B cell (primary cell): ENCODE results near the gene FAM120B. TPM values are rescaled to one million over a fixed set of nuclear protein-coding genes. Genes with fewer than 3 reads are reported as not detected.
A peak's percentile ranks its signal among the peaks of the same experiment; 100 is the strongest.

Source experiments
- ATAC-seq: fragments of 200-7000 bp; cut with Tn5 transposase; one replicate; pipeline ENCODE4 v1.10.0; 2021; ENCODE audit warnings: low read depth, mild to moderate bottlenecking, moderate number of reproducible peaks, moderate library complexity
- CTCF ChIA-PET: fragments of 350-600 bp; sonication (Branson Sonifier 250); formaldehyde crosslinking; loops from one replicate; lab custom pipeline; 2021; ENCODE audit warnings: antibody characterized with exemption, inconsistent platforms; lab: Charles Lee
- POLR2A ChIA-PET: fragments of 350-600 bp; sonication (Branson Sonifier 250); formaldehyde crosslinking; loops from one replicate; lab custom pipeline; 2021; ENCODE audit warnings: antibody characterized with exemption; lab: Charles Lee
- DNase-seq: peaks from one replicate; pipeline ENCODE4 v3.0.0; 2013
- H2AFZ ChIP-seq: 2 replicates; pipeline ENCODE4 v1.6.1; 2012; ENCODE audit warnings: mild to moderate bottlenecking, low read depth, low read length; ENCODE audit not compliant: insufficient read depth, poor library complexity, severe bottlenecking
- H3K27ac ChIP-seq, 2 donors: 1 replicate in 1 of 2; 2 replicates in 1 of 2; pipeline ENCODE4 v1.5.1; 2012 to 2013; ENCODE audit warnings: low read length in 2 of 2, mild to moderate bottlenecking in 2 of 2, moderate library complexity in 1 of 2
- H3K27me3 ChIP-seq, 4 experiments: fragments of 200-600 bp in 1 of 4; sonication (generic) in 1 of 4; replicated peaks in 1 of 4; 1 replicate in 2 of 4; 2 replicates in 2 of 4; pipeline versions ENCODE4 v1.6.1 to v1.7.0; 2013 to 2016; ENCODE audit warnings: low read length in 3 of 4, mild to moderate bottlenecking in 2 of 4, mixed read lengths in 1 of 4, moderate library complexity in 1 of 4; ENCODE audit not compliant: insufficient read depth in 4 of 4, control insufficient read depth in 3 of 4; ENCODE audit errors: control extremely low read depth in 1 of 4
- H3K36me3 ChIP-seq, 2 experiments: replicated peaks in 1 of 2; 1 replicate in 1 of 2; 2 replicates in 1 of 2; pipeline versions ENCODE4 v1.6.1 to v1.7.1; 2013; ENCODE audit warnings: low read length in 1 of 2; ENCODE audit not compliant: insufficient read depth in 2 of 2, control insufficient read depth in 1 of 2; ENCODE audit errors: control extremely low read depth in 1 of 2, extremely low read depth in 1 of 2
- H3K4me1 ChIP-seq, 2 donors: fragments of 200-600 bp in 1 of 2; sonication (generic) in 1 of 2; 1 replicate in 1 of 2; 2 replicates in 1 of 2; pipeline versions ENCODE4 v1.5.1 to v1.6.1; 2013 to 2017; ENCODE audit warnings: low read length in 2 of 2; ENCODE audit not compliant: control insufficient read depth in 2 of 2, insufficient read depth in 2 of 2
- H3K4me2 ChIP-seq: replicated peaks from 2 replicates; pipeline ENCODE3; 2012; ENCODE audit warnings: mild to moderate bottlenecking, low read depth, low read length; ENCODE audit not compliant: poor library complexity, severe bottlenecking
- H3K4me3 ChIP-seq, 5 experiments: fragments of 200-600 bp in 1 of 5; sonication (generic) in 1 of 5; 1 replicate in 3 of 5; 2 replicates in 2 of 5; pipeline versions ENCODE4 v1.5.1 to v1.7.0; 2011 to 2016; ENCODE audit warnings: low read length in 4 of 5, mild to moderate bottlenecking in 4 of 5, low read depth in 2 of 5, control low read depth in 1 of 5, moderate library complexity in 1 of 5; ENCODE audit not compliant: insufficient read depth in 1 of 5; ENCODE audit errors: control extremely low read depth in 1 of 5, extremely low read depth in 1 of 5
- H3K79me2 ChIP-seq: fragments of 200-600 bp; sonication (generic); one replicate; pipeline ENCODE4 v1.6.0; 2016; ENCODE audit warnings: low read length; ENCODE audit not compliant: control insufficient read depth, insufficient read depth
- H3K9ac ChIP-seq: fragments of 200-600 bp; sonication (generic); 2 replicates; pipeline ENCODE4 v1.6.1; 2017; ENCODE audit warnings: mild to moderate bottlenecking, low read length, moderate library complexity
- H3K9me3 ChIP-seq, 3 donors: one replicate each; pipeline versions ENCODE4 v1.6.1 to v1.7.1; 2013; ENCODE audit warnings: low read length in 2 of 3; ENCODE audit not compliant: control insufficient read depth in 2 of 3, insufficient read depth in 1 of 3; ENCODE audit errors: control extremely low read depth in 1 of 3
- H4K20me1 ChIP-seq: 2 replicates; pipeline ENCODE4 v1.6.0; 2012; ENCODE audit warnings: mild to moderate bottlenecking, low read length; ENCODE audit not compliant: insufficient read depth, control insufficient read depth, poor library complexity, severe bottlenecking
- H3K27ac Mint-ChIP-seq: one replicate; pipeline ENCODE4 v1.8.0; 2021; ENCODE audit warnings: mixed read lengths
- H3K27me3 Mint-ChIP-seq: one replicate; pipeline ENCODE4 v1.8.0; 2021; ENCODE audit warnings: mixed read lengths
- H3K4me1 Mint-ChIP-seq: one replicate; pipeline ENCODE4 v1.8.0; 2021; ENCODE audit warnings: mixed read lengths
- H3K4me3 Mint-ChIP-seq: one replicate; pipeline ENCODE4 v1.8.0; 2021; ENCODE audit warnings: mixed read lengths
- H3K9me3 Mint-ChIP-seq: one replicate; pipeline ENCODE4 v1.8.0; 2022; ENCODE audit warnings: mixed read lengths; ENCODE audit not compliant: insufficient read depth
- EZH2 ChIP-seq: IDR thresholded peaks from 2 replicates; pipeline ENCODE4 v1.6.1; 2012; ENCODE audit warnings: borderline replicate concordance, low read depth, mild to moderate bottlenecking, moderate library complexity, low read length; ENCODE audit not compliant: insufficient read depth, poor library complexity, severe bottlenecking
- WGBS: methylation state at CpG from one replicate; pipeline ENCODE4 v1.1.5; 2013; ENCODE audit warnings: missing lambda C conversion rate; ENCODE audit not compliant: insufficient coverage; 5-methylcytosine and 5-hydroxymethylcytosine counted together
- intact Hi-C: fragments of 100-400 bp; cut with micrococcal nuclease; formaldehyde crosslinking; loops from one replicate; pipeline ENCODE4 v1.10.0; 2022
- polyA plus RNA-seq: library from polyadenylated mRNA; depleted of rRNA; stranded (reverse); fragments of >200 nt; gene quantifications from 2 replicates; pipeline ENCODE4 v1.2.3, GENCODE V29; 2012
- total RNA-seq, 2 donors: library from RNA; stranded (reverse); fragments of 120-200 nt in 1 of 2; gene quantifications; 1 replicate in 1 of 2; 2 replicates in 1 of 2; pipeline versions ENCODE4 v1.2.3 to v1.2.4, GENCODE V29; 2013 to 2022
- TF ChIP-seq, protein P1 (sequence below): fragments of 200-600 bp; IDR thresholded peaks from one replicate; pipeline ENCODE4 v1.8.0; 2022; ENCODE audit warnings: antibody characterized with exemption, mild to moderate bottlenecking

Gene FAM120B
- total and polyA plus RNA-seq, 2 donors (not counting 1 experiment from before 2014, with no cell fraction given) = 12.5 to 51.7 TPM

DNA sequence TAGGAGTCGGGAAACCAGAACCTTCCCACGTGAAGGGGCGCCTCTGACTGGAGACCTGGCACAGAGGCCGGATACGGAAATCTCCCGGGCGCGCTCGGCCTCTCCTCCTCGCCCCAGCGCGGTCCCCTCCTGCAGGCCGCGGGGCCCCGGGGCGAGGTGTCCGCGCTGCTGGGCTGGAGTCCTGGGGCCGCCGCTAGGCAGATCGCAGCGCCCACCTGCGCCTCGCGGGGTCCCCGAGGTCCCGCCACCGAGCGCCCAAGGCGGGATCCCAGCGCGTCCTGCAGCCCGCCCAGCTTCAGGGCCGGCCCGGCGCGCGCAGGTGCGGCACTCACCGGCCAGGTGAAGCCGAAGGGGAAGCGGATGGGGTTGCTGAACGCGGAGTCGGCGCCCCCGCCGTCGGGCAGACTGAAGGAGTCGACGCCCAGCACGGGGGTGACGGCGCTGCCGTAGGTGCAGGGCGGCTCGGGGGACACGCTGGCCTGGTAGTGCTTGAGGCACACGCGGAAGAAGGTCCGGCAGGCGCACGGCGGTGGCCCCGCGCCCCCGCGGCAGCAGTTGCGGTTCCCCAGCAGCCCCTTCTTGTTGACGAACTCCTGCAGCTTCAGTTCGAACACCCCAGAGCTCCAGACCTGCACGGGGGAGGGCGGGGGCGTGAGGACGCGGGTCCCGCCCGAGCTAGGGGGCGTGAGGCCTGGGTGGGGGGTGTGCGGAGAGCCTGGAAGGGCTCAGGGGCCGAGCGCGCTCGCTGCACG is 17.2 kb upstream of the FAM120B start:
- Histone ChIP-seq H3K79me2 (no peaks in the 10 kb centered on the region), H3K27ac (no peak overlapping the region), H3K4me1 (peaks cover 39 to 48% of the 10 kb centered on the region in 2 donors), H3K9ac (peak overlapping the region; percentile 77), H3K4me3 (peak overlapping the region in 4 of 5 experiments; percentile 37 to 77 (median 72)), H3K4me2 (peak overlapping the region; percentile 98), H3K9me3 (peaks cover 0 to 19% (median 0%) of the 10 kb centered on the region in 3 donors), H3K36me3 (no peaks in the 10 kb centered on the region), H3K27me3 (peaks cover 0 to 67% (median 39%) of the 10 kb centered on the region in 4 experiments), H2AFZ (peak overlapping the region; percentile 75), H4K20me1 (no peaks in the 10 kb centered on the region)
- Mint-ChIP-seq H3K27me3 (peaks cover 46% of the 10 kb centered on the region), H3K27ac (peak overlapping the region; percentile 66), H3K4me1 (peaks cover 38% of the 10 kb centered on the region), H3K9me3 (no peaks in the 10 kb centered on the region), H3K4me3 (peak overlapping the region; percentile 85)
- ChIA-PET CTCF (no interaction called here), POLR2A (no interaction called here)
- TF ChIP-seq EZH2 = peak; percentile 60
- TF ChIP-seq, protein P1, sequence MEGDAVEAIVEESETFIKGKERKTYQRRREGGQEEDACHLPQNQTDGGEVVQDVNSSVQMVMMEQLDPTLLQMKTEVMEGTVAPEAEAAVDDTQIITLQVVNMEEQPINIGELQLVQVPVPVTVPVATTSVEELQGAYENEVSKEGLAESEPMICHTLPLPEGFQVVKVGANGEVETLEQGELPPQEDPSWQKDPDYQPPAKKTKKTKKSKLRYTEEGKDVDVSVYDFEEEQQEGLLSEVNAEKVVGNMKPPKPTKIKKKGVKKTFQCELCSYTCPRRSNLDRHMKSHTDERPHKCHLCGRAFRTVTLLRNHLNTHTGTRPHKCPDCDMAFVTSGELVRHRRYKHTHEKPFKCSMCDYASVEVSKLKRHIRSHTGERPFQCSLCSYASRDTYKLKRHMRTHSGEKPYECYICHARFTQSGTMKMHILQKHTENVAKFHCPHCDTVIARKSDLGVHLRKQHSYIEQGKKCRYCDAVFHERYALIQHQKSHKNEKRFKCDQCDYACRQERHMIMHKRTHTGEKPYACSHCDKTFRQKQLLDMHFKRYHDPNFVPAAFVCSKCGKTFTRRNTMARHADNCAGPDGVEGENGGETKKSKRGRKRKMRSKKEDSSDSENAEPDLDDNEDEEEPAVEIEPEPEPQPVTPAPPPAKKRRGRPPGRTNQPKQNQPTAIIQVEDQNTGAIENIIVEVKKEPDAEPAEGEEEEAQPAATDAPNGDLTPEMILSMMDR = no peak
- DNase-seq (peak; percentile 60), ATAC-seq (no peak)
- intact Hi-C loops = no loop called here
- WGBS = 1% methylated on average over 85 of the region's 85 CpGs

GRCh38 chr6:170289951-170290295 is 16.6 kb upstream of the FAM120B start:
- no peaks in the 10 kb centered on the region for H3K79me2 ChIP-seq
- H3K9ac ChIP-seq = peak overlapping the region; percentile 77
- 2% methylated on average over 41 of the region's 41 CpGs for WGBS
- Mint-ChIP-seq H3K27me3 (peaks cover 52% of the 10 kb centered on the region), H3K4me3 (peak overlapping the region; percentile 94), H3K4me1 (peaks cover 44% of the 10 kb centered on the region), H3K9me3 (no peaks in the 10 kb centered on the region), H3K27ac (peak overlapping the region; percentile 50)
- no peaks in the 10 kb centered on the region for H4K20me1 ChIP-seq
- peak overlapping the region; percentile 4 to 77 (median 74) for H3K4me3 ChIP-seq
- DNase-seq (no peak), ATAC-seq (peak; percentile 6)
- CTCF ChIA-PET = interaction anchor here (1.0 to 1.2 kb wide), 2 partner anchors 13 to 458 kb away, joined by 3 read pairs; no protein-coding TSS in a partner anchor
- H3K4me2 ChIP-seq = peak overlapping the region; percentile 98
- H2AFZ ChIP-seq = peak overlapping the region; percentile 75
- H3K27ac ChIP-seq = no peak overlapping the region
- H3K27me3 ChIP-seq = peaks cover 0 to 72% (median 45%) of the 10 kb centered on the region in 4 experiments
- no peaks in the 10 kb centered on the region for H3K36me3 ChIP-seq
- POLR2A ChIA-PET = no interaction called here
- TF ChIP-seq, protein P1 = no peak
- TF ChIP-seq EZH2 = peak; percentile 57
- peaks cover 0 to 19% (median 0%) of the 10 kb centered on the region in 3 donors for H3K9me3 ChIP-seq
- intact Hi-C loops = loop anchor here (2.0 to 10.0 kb wide), 5 partner anchors 201 to 565 kb away; partner anchors contain the start of gene PHF10
- peaks cover 41 to 53% of the 10 kb centered on the region in 2 donors for H3K4me1 ChIP-seq
